ENCODE measurements around the gene SPHK2. TPM values are rescaled to one million over a fixed set of nuclear protein-coding genes. Genes with fewer than 3 reads are reported as not detected.

Gene SPHK2
- total RNA-seq, 2 experiments from 2014 or later: 18.2 to 33.3 TPM

- BruUV-seq (replicated peaks): no TSS peak
- no peaks in the 10 kb centered on the region for H4K20me1 ChIP-seq (ENCODE audit: insufficient read depth, low read length)
- H3K79me2 ChIP-seq (ENCODE audit: insufficient read depth, low read depth, low read length): no peaks in the 10 kb centered on the region
- TF ChIP-seq CTCF (conservative IDR thresholded peaks at IDR 0.05; ENCODE audit: low read length): no peak
- no peak for TF ChIP-seq EZH2phosphoT487 (IDR thresholded peaks at IDR 0.05; ENCODE audit: borderline replicate concordance, low read depth, low read length)
- DNase-seq (ENCODE audit: low spot score): no peak
- no peak overlapping the region for H3K4me3 ChIP-seq (ENCODE audit: low read depth, low read length, poor library complexity, severe bottlenecking)
- H3K4me1 ChIP-seq (ENCODE audit: insufficient read depth, low read length, poor library complexity, severe bottlenecking): peaks cover 16% of the 10 kb centered on the region
- no peaks in the 10 kb centered on the region for H3K9me3 ChIP-seq (ENCODE audit: low read length)
- intact Hi-C loops (cut with micrococcal nuclease; ENCODE audit: unreplicated experiment): no loop called here
- POLR2A ChIA-PET: no interaction called here
- H3K4me2 ChIP-seq (ENCODE audit: low read length): no peak overlapping the region
- H3K27ac ChIP-seq (ENCODE audit: low read depth, low read length, poor library complexity, severe bottlenecking): no peak overlapping the region
- CTCF ChIA-PET (ENCODE audit: unreplicated experiment): no interaction called here
- no peaks in the 10 kb centered on the region for H3K36me3 ChIP-seq (ENCODE audit: insufficient read depth, low read length)
- H3K9me2 ChIP-seq (ENCODE audit: insufficient read depth, low read length): no peaks in the 10 kb centered on the region
- no peak overlapping the region for H2AFZ ChIP-seq (ENCODE audit: low read length)
These were observed 31.8 kb downstream of the SPHK2 start for GRCh38 chr19:48650974-48651682.

- no TSS peak for BruUV-seq (replicated peaks)
- H3K36me3 ChIP-seq (ENCODE audit: insufficient read depth, low read length): no peaks in the 10 kb centered on the region
- POLR2A ChIA-PET: no interaction called here
- H3K4me2 ChIP-seq (ENCODE audit: low read length): no peak overlapping the region
- CTCF ChIA-PET (ENCODE audit: unreplicated experiment): no interaction called here
- no peak overlapping the region for H3K27ac ChIP-seq (ENCODE audit: low read depth, low read length, poor library complexity, severe bottlenecking)
- no peaks in the 10 kb centered on the region for H3K79me2 ChIP-seq (ENCODE audit: insufficient read depth, low read depth, low read length)
- peaks cover 15% of the 10 kb centered on the region for H3K4me1 ChIP-seq (ENCODE audit: insufficient read depth, low read length, poor library complexity, severe bottlenecking)
- H3K4me3 ChIP-seq (ENCODE audit: low read depth, low read length, poor library complexity, severe bottlenecking): no peak overlapping the region
- H2AFZ ChIP-seq (ENCODE audit: low read length): no peak overlapping the region
- intact Hi-C loops (cut with micrococcal nuclease; ENCODE audit: unreplicated experiment): no loop called here
- no peak for DNase-seq (ENCODE audit: low spot score)
- H3K9me2 ChIP-seq (ENCODE audit: insufficient read depth, low read length): no peaks in the 10 kb centered on the region
- no peaks in the 10 kb centered on the region for H4K20me1 ChIP-seq (ENCODE audit: insufficient read depth, low read length)
- H3K9me3 ChIP-seq (ENCODE audit: low read length): no peaks in the 10 kb centered on the region
- TF ChIP-seq CTCF (conservative IDR thresholded peaks at IDR 0.05; ENCODE audit: low read length) (no peak), EZH2phosphoT487 (IDR thresholded peaks at IDR 0.05; ENCODE audit: borderline replicate concordance, low read depth, low read length) (no peak)
These were observed 32.4 kb downstream of the SPHK2 start for GRCh38 chr19:48651683-48652048.

- H2AFZ ChIP-seq (ENCODE audit: low read length): 0 out of 2 replicates have a peak overlapping the region, but pooled peaks have one; percentile 40
- no peaks in the 10 kb centered on the region for H3K36me3 ChIP-seq (ENCODE audit: insufficient read depth, low read length)
- intact Hi-C loops (cut with micrococcal nuclease; ENCODE audit: unreplicated experiment): no loop called here
- peaks cover 3% of the 10 kb centered on the region for H3K4me1 ChIP-seq (ENCODE audit: insufficient read depth, low read length, poor library complexity, severe bottlenecking)
- DNase-seq (ENCODE audit: low spot score): no peak
- H3K9me3 ChIP-seq (ENCODE audit: low read length): no peaks in the 10 kb centered on the region
- no peaks in the 10 kb centered on the region for H3K9me2 ChIP-seq (ENCODE audit: insufficient read depth, low read length)
- H3K27ac ChIP-seq (ENCODE audit: low read depth, low read length, poor library complexity, severe bottlenecking): no peak overlapping the region
- CTCF ChIA-PET (ENCODE audit: unreplicated experiment): no interaction called here
- no peak overlapping the region for H3K4me3 ChIP-seq (ENCODE audit: low read depth, low read length, poor library complexity, severe bottlenecking)
- no peaks in the 10 kb centered on the region for H4K20me1 ChIP-seq (ENCODE audit: insufficient read depth, low read length)
- TF ChIP-seq CTCF (conservative IDR thresholded peaks at IDR 0.05; ENCODE audit: low read length): no peak
- BruUV-seq (replicated peaks): no TSS peak
- no peak overlapping the region for H3K4me2 ChIP-seq (ENCODE audit: low read length)
- POLR2A ChIA-PET: no interaction called here
- no peaks in the 10 kb centered on the region for H3K79me2 ChIP-seq (ENCODE audit: insufficient read depth, low read depth, low read length)
These were observed 35.2 kb downstream of the SPHK2 start for GRCh38 chr19:48654299-48655059.

Measured in OCI-LY7 (cell line).